Measurements from ENCODE around the gene NKX2-1.
"Not testable (repeated sequence)": the region's sequence is repeated elsewhere in the genome, so short reads cannot be mapped to it uniquely, and the experiment has no call there.

Gene NKX2-1

DNA sequence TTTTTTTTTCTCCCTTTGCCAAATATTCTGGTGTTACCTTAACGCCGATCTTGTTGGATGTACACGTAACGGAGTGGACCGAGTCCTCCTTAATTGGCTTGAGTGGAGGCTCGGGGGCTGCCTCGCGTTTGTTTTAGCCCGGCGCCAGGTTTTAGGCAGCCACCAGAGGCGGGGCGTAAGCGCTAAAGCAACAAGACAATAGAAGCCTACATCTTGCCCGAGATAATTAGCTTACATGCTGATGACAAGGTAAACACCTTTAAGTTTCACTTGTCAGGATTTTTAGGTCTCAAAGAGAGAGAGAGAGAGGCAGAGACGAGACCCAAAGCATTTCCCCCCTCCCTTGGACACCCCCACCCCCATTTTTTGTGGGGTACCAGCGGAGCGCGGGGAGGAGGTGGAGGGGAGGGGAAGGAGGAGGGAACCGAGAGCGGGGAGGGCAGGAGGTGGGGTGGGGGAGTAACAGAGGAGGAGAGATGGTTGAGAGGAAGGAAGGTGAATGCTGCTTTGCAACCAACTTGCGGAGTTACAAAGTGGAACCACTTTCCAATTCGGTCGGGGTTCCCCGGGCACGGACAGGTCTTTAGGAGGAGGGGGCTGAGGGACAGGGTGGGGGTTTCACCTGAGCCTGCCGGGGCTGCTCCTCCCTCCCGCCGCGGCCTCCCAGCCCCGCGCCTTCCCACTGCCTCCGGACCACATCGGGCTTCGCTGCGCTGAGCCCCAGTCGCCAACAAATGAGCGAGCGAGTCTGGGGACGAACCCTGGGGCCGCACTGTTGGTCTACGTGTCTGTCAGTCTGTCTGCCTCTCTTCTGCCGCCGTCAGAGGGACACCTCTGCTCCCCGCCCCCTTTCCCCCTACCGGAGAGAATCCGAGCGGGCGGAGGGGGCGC is at the start of gene NKX2-1:
TSS of gene NKX2-1 (minus strand) at position 802 of the 891 bp plus-strand sequence. CDS start at position 699, 103 bp downstream.
- no peak for TF ChIP-seq CTCF (IDR thresholded peaks at IDR 0.05; ENCODE audit: insufficient read depth, low read depth, low read length, missing control alignments)
- no peak for DNase-seq (ENCODE audit: low read depth)
- no peak within 1 kb of the TSS for H3K4me3 ChIP-seq (ENCODE audit: low read depth, low read length)

DNA sequence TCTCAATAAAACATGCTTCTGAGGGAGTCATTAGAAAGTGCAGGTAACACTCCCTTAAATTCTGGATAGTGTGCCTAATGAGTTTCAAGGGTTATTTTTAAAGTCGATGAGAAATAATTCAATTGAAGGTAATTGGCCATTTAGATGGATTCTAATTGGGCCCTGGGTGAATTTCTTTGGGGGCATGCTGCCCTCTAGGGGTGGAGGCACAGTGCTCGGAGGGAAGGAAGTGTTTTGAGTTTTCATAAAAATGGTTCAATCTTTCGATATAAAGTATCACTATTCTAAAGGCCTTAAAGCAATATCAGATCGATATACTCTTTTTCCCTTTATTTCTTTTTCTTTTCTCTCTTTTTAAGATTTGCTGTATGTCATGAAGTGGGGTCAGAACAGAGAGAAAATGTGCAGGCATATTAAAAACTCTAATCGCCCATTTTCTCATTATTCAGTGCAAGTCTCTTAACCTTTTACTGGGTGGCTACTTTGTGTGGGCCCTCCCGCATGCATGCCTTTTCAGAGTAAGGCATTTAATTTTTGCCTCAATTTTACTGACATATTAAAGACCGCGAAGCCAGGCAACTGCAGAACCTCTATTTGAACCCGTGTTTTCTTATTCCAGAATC is 36.9 kb upstream of the NKX2-1 start:
- no peak overlapping the region for H3K4me3 ChIP-seq (ENCODE audit: low read depth, low read length)
- peak; percentile 64 for TF ChIP-seq CTCF (IDR thresholded peaks at IDR 0.05; ENCODE audit: insufficient read depth, low read depth, low read length, missing control alignments)
- DNase-seq (ENCODE audit: low read depth): peak; percentile 20

- TF ChIP-seq CTCF (IDR thresholded peaks at IDR 0.05; ENCODE audit: insufficient read depth, low read depth, low read length, missing control alignments): no peak
Observed at GRCh38 chr14:36555998-36556743, 36.1 kb upstream of the NKX2-1 start.

GRCh38 chr14:36553656-36554260 is 33.7 kb upstream of the NKX2-1 start:
- no peak overlapping the region for H3K4me3 ChIP-seq (ENCODE audit: low read depth, low read length)
- peak; percentile 65 for TF ChIP-seq CTCF (IDR thresholded peaks at IDR 0.05; ENCODE audit: insufficient read depth, low read depth, low read length, missing control alignments)
- peak; percentile 52 for DNase-seq (ENCODE audit: low read depth)

More at GRCh38 chr14:36555998-36556743, 36.1 kb upstream of the NKX2-1 start:
- no peak for DNase-seq (ENCODE audit: low read depth)
- H3K4me3 ChIP-seq (ENCODE audit: low read depth, low read length): no peak overlapping the region

- DNase-seq (ENCODE audit: low read depth): no peak
- no peak for TF ChIP-seq CTCF (IDR thresholded peaks at IDR 0.05; ENCODE audit: insufficient read depth, low read depth, low read length, missing control alignments)
- no peak overlapping the region for H3K4me3 ChIP-seq (ENCODE audit: low read depth, low read length)
Observed at GRCh38 chr14:36550899-36551298, 30.9 kb upstream of the NKX2-1 start.

- DNase-seq (ENCODE audit: low read depth); H3K4me3 ChIP-seq (ENCODE audit: low read depth, low read length): not testable (repeated sequence)
Observed at GRCh38 chr14:36544280-36544679, 24.2 kb upstream of the NKX2-1 start.
